Endothelial cell (in vitro differentiated cells): Measurements from ENCODE around the gene VWA3B. TPM values are rescaled to one million over a fixed set of nuclear protein-coding genes. Genes with fewer than 3 reads are reported as not detected.

Source experiments
- DNase-seq: peaks from one replicate; pipeline ENCODE4 v3.0.0; 2021; ENCODE audit warnings: low spot score
- H3K27ac Mint-ChIP-seq: one replicate; pipeline ENCODE4 v1.8.0; 2021; ENCODE audit warnings: mixed read lengths, inconsistent platforms; ENCODE audit not compliant: unreplicated experiment
- H3K27me3 Mint-ChIP-seq: one replicate; pipeline ENCODE4 v1.8.0; 2021; ENCODE audit warnings: mild to moderate bottlenecking, moderate library complexity, mixed read lengths, inconsistent platforms; ENCODE audit not compliant: unreplicated experiment
- H3K36me3 Mint-ChIP-seq: one replicate; pipeline ENCODE4 v1.8.0; 2021; ENCODE audit warnings: mild to moderate bottlenecking, low read depth, mixed read lengths, inconsistent platforms; ENCODE audit not compliant: unreplicated experiment
- H3K4me1 Mint-ChIP-seq: one replicate; pipeline ENCODE4 v1.8.0; 2021; ENCODE audit warnings: mild to moderate bottlenecking, mixed read lengths, inconsistent platforms; ENCODE audit not compliant: unreplicated experiment
- H3K4me3 Mint-ChIP-seq: one replicate; pipeline ENCODE4 v1.8.0; 2021; ENCODE audit warnings: mild to moderate bottlenecking, mixed read lengths, inconsistent platforms; ENCODE audit not compliant: unreplicated experiment
- H3K9me3 Mint-ChIP-seq: one replicate; pipeline ENCODE4 v1.8.0; 2021; ENCODE audit warnings: mixed read lengths, inconsistent platforms; ENCODE audit not compliant: unreplicated experiment
- CTCF ChIP-seq: fragments of 200-600 bp; sonication (generic); IDR thresholded peaks from one replicate; pipeline ENCODE4 v1.5.0; 2021; ENCODE audit warnings: antibody characterized with exemption; ENCODE audit not compliant: unreplicated experiment
- long read RNA-seq: library from polyadenylated mRNA; unstranded; transcript quantifications from one replicate; pipeline ENCODE4 v2.0.0, GENCODE V29; 2020; ENCODE audit not compliant: unreplicated experiment
- total RNA-seq: library from RNA; stranded (reverse); fragmentation: NEBNext Ultra II Directional; extraction: Animal tissue kit (Norgen Biotek cat#: 25700); gene quantifications from one replicate; pipeline ENCODE4 v1.2.1, GENCODE V29; 2021; ENCODE audit not compliant: unreplicated experiment

VWA3B gene, protein sequence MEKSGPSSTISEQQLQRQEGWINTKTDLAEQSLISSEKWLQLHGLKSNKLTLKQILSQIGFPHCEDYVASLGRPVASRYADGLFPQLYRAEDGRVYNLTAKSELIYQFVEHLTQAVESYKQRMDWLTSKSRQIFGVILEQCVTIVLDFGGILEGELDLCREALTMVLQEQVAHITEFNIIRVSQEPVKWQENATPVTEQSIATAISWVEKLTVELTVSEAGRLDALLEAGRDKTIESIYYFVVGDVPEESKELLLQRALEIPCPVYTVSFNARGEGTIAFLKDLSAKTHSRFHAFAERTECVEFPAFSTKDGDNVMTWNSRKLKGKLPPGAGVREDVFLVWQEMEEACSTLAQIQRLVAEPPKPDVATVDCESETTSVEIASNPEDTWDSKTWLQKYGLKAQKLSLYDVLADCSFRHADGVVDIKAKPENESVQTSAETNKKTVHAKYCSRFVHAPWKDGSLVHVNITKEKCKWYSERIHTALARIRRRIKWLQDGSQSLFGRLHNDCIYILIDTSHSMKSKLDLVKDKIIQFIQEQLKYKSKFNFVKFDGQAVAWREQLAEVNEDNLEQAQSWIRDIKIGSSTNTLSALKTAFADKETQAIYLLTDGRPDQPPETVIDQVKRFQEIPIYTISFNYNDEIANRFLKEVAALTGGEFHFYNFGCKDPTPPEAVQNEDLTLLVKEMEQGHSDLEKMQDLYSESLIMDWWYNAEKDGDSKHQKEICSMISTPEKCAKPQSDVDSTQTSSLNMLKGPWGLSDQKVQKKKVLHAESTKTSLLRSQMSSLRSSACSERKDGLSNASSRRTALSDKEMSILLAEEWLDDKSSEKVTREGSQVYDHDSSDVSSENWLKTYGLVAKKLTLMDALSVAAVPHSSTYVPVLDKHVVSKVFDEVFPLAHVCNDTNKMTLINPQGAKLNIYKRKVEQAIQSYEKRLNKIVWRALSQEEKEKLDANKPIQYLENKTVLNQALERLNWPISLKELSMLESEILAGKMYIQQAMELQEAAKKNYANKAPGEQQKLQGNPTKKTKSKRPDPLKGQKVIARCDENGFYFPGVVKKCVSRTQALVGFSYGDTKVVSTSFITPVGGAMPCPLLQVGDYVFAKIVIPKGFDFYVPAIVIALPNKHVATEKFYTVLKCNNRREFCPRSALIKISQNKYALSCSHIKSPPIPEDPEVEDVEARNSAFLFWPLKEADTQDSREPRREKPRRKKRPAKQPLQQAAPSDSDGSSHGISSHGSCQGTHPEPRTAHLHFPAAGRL (N-terminal part only)
- total RNA-seq: not detected
- long read RNA-seq: 0 reads

GRCh38 chr2:98086491-98087446 lies at the start of gene VWA3B:
Gene VWA3B, plus strand, starts transcription at chr2:98087167. Its CDS starts 5,926 bp downstream, at chr2:98093093.
- Mint-ChIP-seq H3K27me3 (peaks cover 6% of the 10 kb centered on the region), H3K27ac (peak within 1 kb of the TSS; percentile 70), H3K9me3 (no peaks in the 10 kb centered on the region), H3K4me1 (peaks cover 20% of the 10 kb centered on the region), H3K36me3 (no peaks in the 10 kb centered on the region), H3K4me3 (peak within 1 kb of the TSS; percentile 88)
- TF ChIP-seq CTCF: no peak
- DNase-seq: peak; percentile 78

GRCh38 chr2:98037206-98037605 lies 49.8 kb upstream of the VWA3B start:
- DNase-seq: no peak
- Mint-ChIP-seq H3K4me3 (no peak overlapping the region), H3K4me1 (peaks cover 7% of the 10 kb centered on the region), H3K36me3 (no peaks in the 10 kb centered on the region), H3K27me3 (peaks cover 7% of the 10 kb centered on the region), H3K9me3 (no peaks in the 10 kb centered on the region), H3K27ac (no peak overlapping the region)
- TF ChIP-seq CTCF: no peak

DNA sequence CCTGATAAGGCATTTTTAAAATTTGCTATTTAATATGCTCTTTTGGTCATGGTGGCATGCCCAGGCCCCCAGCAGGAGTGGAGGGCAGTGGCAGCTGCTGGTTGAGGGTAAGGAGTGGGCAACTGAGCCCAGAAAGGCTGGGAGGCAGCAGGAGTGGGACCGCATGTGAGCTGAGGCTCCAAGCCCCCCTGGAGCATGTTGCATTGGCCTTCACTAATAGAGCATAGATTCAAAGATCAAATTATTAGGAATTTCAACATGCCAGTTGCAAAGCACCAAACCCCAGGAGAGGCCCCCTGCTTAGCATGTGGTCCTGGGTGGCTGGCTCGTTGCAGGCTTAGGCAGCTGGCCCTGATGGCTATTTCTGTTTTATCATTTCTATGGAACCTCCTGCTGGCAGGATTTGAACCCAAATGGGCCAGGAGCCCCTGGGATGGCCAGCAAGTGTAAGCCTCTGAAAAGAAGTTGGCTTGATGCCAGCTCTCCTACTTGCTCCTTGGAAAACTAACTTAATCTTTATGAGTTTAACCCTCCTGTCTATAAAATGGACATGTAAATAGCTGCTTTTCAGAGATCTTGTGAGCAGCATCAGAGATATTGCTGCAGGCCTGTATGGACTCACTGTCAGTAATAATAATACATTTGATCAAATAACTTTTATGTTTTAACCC lies 49.2 kb upstream of the VWA3B start:
- Mint-ChIP-seq H3K27ac (no peak overlapping the region), H3K4me3 (no peak overlapping the region), H3K9me3 (no peaks in the 10 kb centered on the region), H3K36me3 (no peaks in the 10 kb centered on the region), H3K4me1 (peaks cover 3% of the 10 kb centered on the region), H3K27me3 (peaks cover 7% of the 10 kb centered on the region)
- TF ChIP-seq CTCF: no peak
- DNase-seq: no peak
